DOHH2 (cell line): Measurements from ENCODE around the gene ZFAND2B.

Source experiments
- EZH2phosphoT487 ChIP-seq: fragments of 200-600 bp; sonication (generic); IDR thresholded peaks from 2 replicates; pipeline ENCODE4 v1.6.1; 2017; ENCODE audit warnings: borderline replicate concordance, mild to moderate bottlenecking, antibody characterized with exemption, low read length, moderate library complexity, mixed read lengths
- TF ChIP-seq, protein P1 (sequence below): fragments of 200-600 bp; sonication (generic); IDR thresholded peaks from one replicate; pipeline ENCODE4 v1.5.1; 2014; ENCODE audit warnings: antibody characterized with exemption, mild to moderate bottlenecking, low read depth, low read length; ENCODE audit not compliant: poor library complexity, severe bottlenecking

DNA sequence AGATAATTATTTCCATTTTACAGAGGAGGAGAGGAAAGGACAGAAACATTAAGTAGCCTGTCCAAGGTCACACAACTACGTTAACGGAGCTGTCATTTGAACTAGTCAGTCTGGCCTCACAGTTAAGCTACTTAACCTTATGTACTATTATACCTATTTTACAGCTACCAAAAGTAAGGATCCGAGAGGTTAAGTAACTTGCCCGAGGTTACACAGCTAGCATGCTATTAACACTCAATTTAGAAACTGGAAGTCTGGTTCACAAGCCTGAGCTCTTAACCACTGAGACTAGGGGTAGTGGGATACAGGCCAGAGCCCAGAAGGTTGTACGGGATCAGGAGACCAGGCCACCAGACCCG, 38.2 kb downstream of the ZFAND2B start:
- TF ChIP-seq, protein P1, sequence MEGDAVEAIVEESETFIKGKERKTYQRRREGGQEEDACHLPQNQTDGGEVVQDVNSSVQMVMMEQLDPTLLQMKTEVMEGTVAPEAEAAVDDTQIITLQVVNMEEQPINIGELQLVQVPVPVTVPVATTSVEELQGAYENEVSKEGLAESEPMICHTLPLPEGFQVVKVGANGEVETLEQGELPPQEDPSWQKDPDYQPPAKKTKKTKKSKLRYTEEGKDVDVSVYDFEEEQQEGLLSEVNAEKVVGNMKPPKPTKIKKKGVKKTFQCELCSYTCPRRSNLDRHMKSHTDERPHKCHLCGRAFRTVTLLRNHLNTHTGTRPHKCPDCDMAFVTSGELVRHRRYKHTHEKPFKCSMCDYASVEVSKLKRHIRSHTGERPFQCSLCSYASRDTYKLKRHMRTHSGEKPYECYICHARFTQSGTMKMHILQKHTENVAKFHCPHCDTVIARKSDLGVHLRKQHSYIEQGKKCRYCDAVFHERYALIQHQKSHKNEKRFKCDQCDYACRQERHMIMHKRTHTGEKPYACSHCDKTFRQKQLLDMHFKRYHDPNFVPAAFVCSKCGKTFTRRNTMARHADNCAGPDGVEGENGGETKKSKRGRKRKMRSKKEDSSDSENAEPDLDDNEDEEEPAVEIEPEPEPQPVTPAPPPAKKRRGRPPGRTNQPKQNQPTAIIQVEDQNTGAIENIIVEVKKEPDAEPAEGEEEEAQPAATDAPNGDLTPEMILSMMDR = no peak
- TF ChIP-seq EZH2phosphoT487 = no peak
